Stomach (tissue), 4 donors: ENCODE data around the gene MED31.

Experiments used
- EP300 ChIP-seq: sonication (generic); formaldehyde crosslinking; IDR thresholded peaks from one replicate; pipeline ENCODE4 v1.6.1; 2017; ENCODE audit warnings: antibody characterized with exemption
- TF ChIP-seq, protein P1 (sequence below), 7 experiments: fragments of 450-650 bp in 4 of 7; fragments of 200-600 bp in 3 of 7; sonication (generic) in 3 of 7; IDR thresholded peaks; one replicate each; pipeline ENCODE4 v1.5.1; 2016 to 2019; ENCODE audit warnings: antibody characterized with exemption in 7 of 7, control low read depth in 2 of 7, mild to moderate bottlenecking in 1 of 7

DNA sequence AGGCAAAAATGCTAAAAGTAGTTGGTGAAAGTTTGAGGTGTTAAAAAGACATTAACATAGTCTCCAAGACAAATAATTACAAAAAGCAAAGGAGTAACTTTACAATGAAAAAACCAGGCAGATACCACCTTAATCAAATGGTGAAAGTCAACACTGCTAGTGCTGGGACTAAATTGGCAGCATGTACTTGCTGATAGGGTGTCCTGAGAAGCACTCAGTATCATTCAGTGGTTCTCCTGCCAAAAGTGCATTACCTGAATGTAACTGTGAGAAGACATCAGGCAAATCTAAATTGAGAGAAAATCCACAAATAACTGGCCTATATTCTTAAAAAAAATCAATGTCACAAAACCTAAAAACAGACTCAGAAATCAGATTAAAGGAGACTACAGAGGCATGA, 18.9 kb downstream of the MED31 start:
- TF ChIP-seq, protein P1, sequence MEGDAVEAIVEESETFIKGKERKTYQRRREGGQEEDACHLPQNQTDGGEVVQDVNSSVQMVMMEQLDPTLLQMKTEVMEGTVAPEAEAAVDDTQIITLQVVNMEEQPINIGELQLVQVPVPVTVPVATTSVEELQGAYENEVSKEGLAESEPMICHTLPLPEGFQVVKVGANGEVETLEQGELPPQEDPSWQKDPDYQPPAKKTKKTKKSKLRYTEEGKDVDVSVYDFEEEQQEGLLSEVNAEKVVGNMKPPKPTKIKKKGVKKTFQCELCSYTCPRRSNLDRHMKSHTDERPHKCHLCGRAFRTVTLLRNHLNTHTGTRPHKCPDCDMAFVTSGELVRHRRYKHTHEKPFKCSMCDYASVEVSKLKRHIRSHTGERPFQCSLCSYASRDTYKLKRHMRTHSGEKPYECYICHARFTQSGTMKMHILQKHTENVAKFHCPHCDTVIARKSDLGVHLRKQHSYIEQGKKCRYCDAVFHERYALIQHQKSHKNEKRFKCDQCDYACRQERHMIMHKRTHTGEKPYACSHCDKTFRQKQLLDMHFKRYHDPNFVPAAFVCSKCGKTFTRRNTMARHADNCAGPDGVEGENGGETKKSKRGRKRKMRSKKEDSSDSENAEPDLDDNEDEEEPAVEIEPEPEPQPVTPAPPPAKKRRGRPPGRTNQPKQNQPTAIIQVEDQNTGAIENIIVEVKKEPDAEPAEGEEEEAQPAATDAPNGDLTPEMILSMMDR (IDR thresholded peaks at IDR 0.05) = no peak
- TF ChIP-seq EP300 = no peak
